Mesenchymal stem cell (in vitro differentiated cells and primary cell): Measurements from ENCODE around the gene DAGLB.
"Not testable (repeated sequence)": the region's sequence is repeated elsewhere in the genome, so short reads cannot be mapped to it uniquely, and the experiment has no call there.

Source experiments
- DNase-seq: peaks from one replicate; pipeline ENCODE4 v3.0.0-alpha.2; 2013
- H2AFZ ChIP-seq: one replicate; pipeline ENCODE4 v1.6.1; 2013; ENCODE audit warnings: low read depth, mild to moderate bottlenecking, control low read depth, inconsistent platforms, low read length, moderate library complexity
- H2AK5ac ChIP-seq: 2 replicates; pipeline ENCODE4 v1.6.1; 2013; ENCODE audit warnings: low read length, moderate library complexity, mild to moderate bottlenecking, inconsistent platforms; ENCODE audit not compliant: severe bottlenecking
- H2BK120ac ChIP-seq: one replicate; pipeline ENCODE4 v1.6.1; 2013; ENCODE audit warnings: low read depth, mild to moderate bottlenecking, inconsistent platforms, low read length, moderate library complexity
- H2BK12ac ChIP-seq, 2 experiments: one replicate each; pipeline ENCODE4 v1.6.1; 2013; ENCODE audit warnings: inconsistent platforms in 2 of 2, low read length in 2 of 2, mild to moderate bottlenecking in 2 of 2, moderate library complexity in 2 of 2, control low read depth in 1 of 2
- H2BK15ac ChIP-seq: one replicate; pipeline ENCODE4 v1.6.1; 2013; ENCODE audit warnings: mild to moderate bottlenecking, low read depth, inconsistent platforms; ENCODE audit not compliant: poor library complexity, severe bottlenecking
- H2BK5ac ChIP-seq: 2 replicates; pipeline ENCODE4 v1.6.1; 2013; ENCODE audit warnings: low read depth, mild to moderate bottlenecking, low read length, control low read depth, inconsistent platforms; ENCODE audit not compliant: poor library complexity, severe bottlenecking
- H3K14ac ChIP-seq, 2 experiments: one replicate each; pipeline ENCODE4 v1.6.1; 2013; ENCODE audit warnings: inconsistent platforms in 2 of 2, low read length in 2 of 2, control low read depth in 1 of 2, mild to moderate bottlenecking in 1 of 2, moderate library complexity in 1 of 2
- H3K18ac ChIP-seq, 2 experiments: one replicate each; pipeline ENCODE4 v1.6.1; 2013; ENCODE audit warnings: inconsistent platforms in 2 of 2, low read length in 2 of 2, control low read depth in 1 of 2, low read depth in 1 of 2, mild to moderate bottlenecking in 1 of 2
- H3K23ac ChIP-seq, 2 experiments: one replicate each; pipeline ENCODE4 v1.6.1; 2013; ENCODE audit warnings: inconsistent platforms in 2 of 2, low read length in 2 of 2, mild to moderate bottlenecking in 2 of 2, moderate library complexity in 2 of 2, control low read depth in 1 of 2
- H3K27ac ChIP-seq: 2 replicates; pipeline ENCODE4 v1.5.1; 2013; ENCODE audit warnings: mild to moderate bottlenecking, moderate library complexity, low read length, control low read depth, inconsistent platforms; ENCODE audit not compliant: poor library complexity, severe bottlenecking
- H3K27me3 ChIP-seq, 2 experiments: 2 replicates each; pipeline versions ENCODE4 v1.6.1 to v1.7.0; 2013; ENCODE audit warnings: low read length in 2 of 2, mild to moderate bottlenecking in 2 of 2, moderate library complexity in 2 of 2, control low read depth in 1 of 2, inconsistent platforms in 1 of 2; ENCODE audit not compliant: control insufficient read depth in 1 of 2, insufficient read depth in 1 of 2
- H3K36me3 ChIP-seq, 2 experiments: 2 replicates each; pipeline versions ENCODE4 v1.6.1 to v1.7.0; 2013; ENCODE audit warnings: low read length in 2 of 2, control low read depth in 1 of 2, inconsistent platforms in 1 of 2, low read depth in 1 of 2, mild to moderate bottlenecking in 1 of 2; ENCODE audit not compliant: insufficient read depth in 2 of 2, control insufficient read depth in 1 of 2
- H3K4ac ChIP-seq, 2 experiments: one replicate each; pipeline ENCODE4 v1.6.1; 2013; ENCODE audit warnings: inconsistent platforms in 2 of 2, low read length in 2 of 2, mild to moderate bottlenecking in 2 of 2, moderate library complexity in 2 of 2, control low read depth in 1 of 2, low read depth in 1 of 2
- H3K4me1 ChIP-seq: 2 replicates; pipeline ENCODE4 v1.6.1; 2013; ENCODE audit warnings: low read depth, low read length, control low read depth; ENCODE audit not compliant: control insufficient read depth, insufficient read depth
- H3K4me2 ChIP-seq: 2 replicates; pipeline ENCODE4 v1.6.1; 2013; ENCODE audit warnings: low read length, mild to moderate bottlenecking, inconsistent platforms; ENCODE audit not compliant: poor library complexity, severe bottlenecking
- H3K4me3 ChIP-seq, 2 experiments: 2 replicates each; pipeline versions ENCODE4 v1.5.1 to v1.7.0; 2013; ENCODE audit warnings: low read length in 2 of 2, mild to moderate bottlenecking in 2 of 2, control low read depth in 1 of 2, low read depth in 1 of 2; ENCODE audit not compliant: insufficient read depth in 1 of 2
- H3K79me1 ChIP-seq: replicated peaks from 2 replicates; pipeline ENCODE4 v1.6.1; 2013; ENCODE audit warnings: mild to moderate bottlenecking, control low read depth, low read length, inconsistent platforms; ENCODE audit not compliant: poor library complexity, severe bottlenecking
- H3K9ac ChIP-seq: 2 replicates; pipeline ENCODE4 v1.7.0; 2013; ENCODE audit warnings: mild to moderate bottlenecking, low read length, moderate library complexity
- H3K9me3 ChIP-seq: 2 replicates; pipeline ENCODE4 v1.7.0; 2013; ENCODE audit warnings: mild to moderate bottlenecking, low read length; ENCODE audit not compliant: control insufficient read depth
- H4K8ac ChIP-seq: one replicate; pipeline ENCODE4 v1.6.1; 2013; ENCODE audit warnings: inconsistent platforms, mild to moderate bottlenecking, low read length, moderate library complexity
- H4K91ac ChIP-seq: one replicate; pipeline ENCODE4 v1.6.1; 2013; ENCODE audit warnings: mild to moderate bottlenecking, low read length, inconsistent platforms
- WGBS: methylation state at CpG from one replicate; pipeline ENCODE4 v1.1.7; 2013; ENCODE audit warnings: mixed read lengths; 5-methylcytosine and 5-hydroxymethylcytosine counted together

Gene DAGLB

GRCh38 chr7:6400243-6401105 lies 47.3 kb downstream of the DAGLB start:
- H3K4ac ChIP-seq, H2BK12ac ChIP-seq, H3K27ac ChIP-seq, H3K14ac ChIP-seq, H3K18ac ChIP-seq, H2AK5ac ChIP-seq, H3K4me3 ChIP-seq, H2BK15ac ChIP-seq, H3K23ac ChIP-seq, H2AFZ ChIP-seq, H4K91ac ChIP-seq, H3K4me2 ChIP-seq, H3K9me3 ChIP-seq, H2BK120ac ChIP-seq, H4K8ac ChIP-seq, H2BK5ac ChIP-seq, H3K27me3 ChIP-seq: not testable (repeated sequence)
- Histone ChIP-seq H3K36me3 (peaks cover 59 to 60% of the 10 kb centered on the region in 2 experiments), H3K79me1 (peaks cover 15% of the 10 kb centered on the region), H3K4me1 (peaks cover 15% of the 10 kb centered on the region), H3K9ac (peak overlapping the region; percentile 32)
- WGBS, result 94% methylated on average over 19 of the region's 19 CpGs
- DNase-seq, result peak; percentile 31

- Histone ChIP-seq H3K79me1 (peaks cover 10% of the 10 kb centered on the region), H3K27ac (no peak overlapping the region), H3K27me3 (no peaks in the 10 kb centered on the region), H2BK15ac (no peak overlapping the region), H4K91ac (no peak overlapping the region), H3K9me3 (no peaks in the 10 kb centered on the region), H3K14ac (peak overlapping the region in 1 of 2 experiments; percentile 61), H3K23ac (no peak overlapping the region), H2AK5ac (no peak overlapping the region), H3K9ac (peak overlapping the region; percentile 71), H2BK5ac (no peak overlapping the region), H3K36me3 (peaks cover 55 to 59% of the 10 kb centered on the region in 2 experiments), H3K4ac (no peak overlapping the region), H3K4me3 (peak overlapping the region in 1 of 2 experiments; percentile 14), H3K4me1 (peaks cover 17% of the 10 kb centered on the region), H3K18ac (no peak overlapping the region), H2BK120ac (no peak overlapping the region), H4K8ac (no peak overlapping the region), H2AFZ (no peak overlapping the region), H2BK12ac (no peak overlapping the region), H3K4me2 (no peak overlapping the region)
- WGBS, result 97% methylated on average over 7 of the region's 8 CpGs
- DNase-seq, result no peak
Observed at GRCh38 chr7:6399351-6399750, 48.4 kb downstream of the DAGLB start.

DNA sequence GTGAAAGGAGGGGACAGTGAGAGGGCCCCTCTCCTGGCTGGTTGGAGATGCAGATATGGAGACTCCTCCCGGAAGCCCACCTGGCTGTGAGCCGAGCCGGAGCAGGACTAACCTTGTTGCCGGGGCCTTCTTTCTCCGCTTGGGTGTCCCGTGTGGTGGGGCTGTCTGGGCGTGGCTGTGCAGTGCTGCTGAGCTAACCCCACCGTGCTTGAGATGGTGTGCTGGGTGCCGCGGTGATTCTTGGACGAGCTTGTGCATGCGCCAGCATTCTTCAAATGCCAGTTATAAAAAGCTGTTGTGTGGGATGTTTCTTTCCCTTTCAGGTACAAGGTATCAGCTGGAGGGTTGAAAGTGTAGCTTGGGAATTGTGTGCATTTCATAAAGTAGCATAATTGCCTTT lies 48.8 kb downstream of the DAGLB start:
- 92% methylated on average over 12 of the region's 12 CpGs for WGBS
- Histone ChIP-seq H3K4me2 (no peak overlapping the region), H3K14ac (no peak overlapping the region), H2BK120ac (no peak overlapping the region), H2BK5ac (no peak overlapping the region), H3K9me3 (no peaks in the 10 kb centered on the region), H2BK15ac (no peak overlapping the region), H3K27me3 (no peaks in the 10 kb centered on the region), H2AFZ (no peak overlapping the region), H2BK12ac (peak overlapping the region in 1 of 2 experiments; percentile 15), H3K79me1 (peaks cover 7% of the 10 kb centered on the region), H4K8ac (no peak overlapping the region), H4K91ac (no peak overlapping the region), H3K18ac (no peak overlapping the region), H2AK5ac (no peak overlapping the region), H3K4me3 (peak overlapping the region in 1 of 2 experiments; percentile 14), H3K4ac (no peak overlapping the region), H3K36me3 (peaks cover 55 to 56% of the 10 kb centered on the region in 2 experiments), H3K23ac (no peak overlapping the region), H3K9ac (peak overlapping the region; percentile 71), H3K27ac (no peak overlapping the region), H3K4me1 (peaks cover 18% of the 10 kb centered on the region)
- no peak for DNase-seq

DNA sequence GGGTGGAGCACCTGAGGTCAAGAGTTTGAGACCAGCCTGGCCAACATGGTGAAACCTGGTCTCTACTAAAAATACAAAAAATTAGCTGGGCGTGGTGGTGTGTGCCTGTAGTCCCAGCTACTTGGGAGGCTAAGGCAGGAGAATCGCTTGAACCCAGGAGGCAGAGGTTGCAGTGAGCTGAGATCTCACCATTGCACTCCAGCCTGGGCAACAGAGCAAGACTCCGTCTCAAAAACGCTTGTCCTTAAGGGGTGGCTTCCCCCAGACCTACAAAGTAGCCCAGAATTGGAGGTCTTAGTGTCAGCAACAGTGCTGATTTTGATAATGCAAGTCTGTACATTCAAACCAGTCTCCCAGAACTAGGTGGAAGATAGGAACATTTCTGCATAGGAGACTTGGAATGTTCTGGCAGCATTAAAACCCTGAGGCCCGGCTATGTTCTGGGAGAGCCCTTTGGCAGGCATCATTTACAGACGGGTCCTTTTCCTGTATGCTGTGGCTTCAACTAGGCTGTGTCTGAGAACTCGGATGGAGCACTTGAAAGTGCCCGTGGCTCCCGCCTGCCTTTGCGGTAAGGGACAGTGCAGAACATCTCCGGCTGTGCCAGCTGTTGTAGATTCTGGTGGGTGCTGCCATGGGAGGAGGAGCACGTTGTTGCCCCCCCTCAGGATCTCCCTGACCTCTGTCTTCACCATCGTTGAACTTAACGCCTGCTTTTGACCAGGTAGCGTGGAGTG lies 49.8 kb downstream of the DAGLB start:
- H3K9ac ChIP-seq, result peak overlapping the region; percentile 71
- H3K23ac ChIP-seq, H2BK12ac ChIP-seq, H2BK15ac ChIP-seq, H3K18ac ChIP-seq, H3K14ac ChIP-seq, H3K4me2 ChIP-seq, H2AK5ac ChIP-seq, H4K8ac ChIP-seq, H4K91ac ChIP-seq, H3K27me3 ChIP-seq, H2BK120ac ChIP-seq, H3K27ac ChIP-seq, DNase-seq, H2AFZ ChIP-seq, H3K4ac ChIP-seq, H2BK5ac ChIP-seq, H3K9me3 ChIP-seq, H3K79me1 ChIP-seq: not testable (repeated sequence)
- peak overlapping the region in 1 of 2 experiments; percentile 14 for H3K4me3 ChIP-seq
- peaks cover 48 to 55% of the 10 kb centered on the region in 2 experiments for H3K36me3 ChIP-seq
- H3K4me1 ChIP-seq, result peaks cover 24% of the 10 kb centered on the region
- 94% methylated on average over 15 of the region's 15 CpGs for WGBS
